ENCODE measurements around the gene TAAR1. TPM values are rescaled to one million over a fixed set of nuclear protein-coding genes. Genes with fewer than 3 reads are reported as not detected.
"Not testable (repeated sequence)": the region's sequence is repeated elsewhere in the genome, so short reads cannot be mapped to it uniquely, and the experiment has no call there.

Gene TAAR1, protein sequence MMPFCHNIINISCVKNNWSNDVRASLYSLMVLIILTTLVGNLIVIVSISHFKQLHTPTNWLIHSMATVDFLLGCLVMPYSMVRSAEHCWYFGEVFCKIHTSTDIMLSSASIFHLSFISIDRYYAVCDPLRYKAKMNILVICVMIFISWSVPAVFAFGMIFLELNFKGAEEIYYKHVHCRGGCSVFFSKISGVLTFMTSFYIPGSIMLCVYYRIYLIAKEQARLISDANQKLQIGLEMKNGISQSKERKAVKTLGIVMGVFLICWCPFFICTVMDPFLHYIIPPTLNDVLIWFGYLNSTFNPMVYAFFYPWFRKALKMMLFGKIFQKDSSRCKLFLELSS
- not detected for total RNA-seq
- not detected for polyA plus RNA-seq
- 0 to 0.06 (median 0) reads per million in 6 experiments for total RNA-seq

DNA sequence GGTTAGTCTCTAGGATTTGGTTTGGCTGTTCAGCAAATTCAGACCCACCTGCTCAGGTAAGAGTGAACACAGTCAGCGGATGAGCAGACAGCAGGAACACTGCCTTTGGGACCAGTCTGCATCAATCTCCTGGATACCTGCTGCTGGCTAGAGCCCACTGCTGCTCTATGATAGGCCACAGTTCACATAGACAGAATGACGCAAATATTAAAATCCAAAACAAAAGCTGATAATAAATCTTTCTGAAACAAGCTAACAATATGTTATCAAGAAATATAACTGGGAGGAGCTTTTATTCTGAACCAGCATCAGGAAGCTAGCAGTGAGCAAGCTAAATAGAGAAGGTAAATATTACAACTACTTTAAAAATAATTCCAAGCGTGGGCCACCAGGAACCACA is at the start of gene TAAR1:
Gene TAAR1 (minus strand): TSS at position 101 of the 400 bp plus-strand sequence. CDS start 13,179 bp downstream, outside the sequence.
- no peak within 1 kb of the TSS for H3K4me3 Mint-ChIP-seq
- H3K27me3 Mint-ChIP-seq, result peaks cover 0 to 2% (median 0%) of the 10 kb centered on the region in 5 donors
- no peaks in the 10 kb centered on the region for H3K9me3 Mint-ChIP-seq
- H3K36me3 Mint-ChIP-seq, result no peaks in the 10 kb centered on the region
- H3K27ac Mint-ChIP-seq, result peak within 1 kb of the TSS in 1 of 10 donors; percentile 55
- POLR2A ChIA-PET, result no interaction called here
- ATAC-seq, result no peak
- no peak for DNase-seq
- peaks cover 0 to 3% (median 0%) of the 10 kb centered on the region in 4 donors for H3K4me1 Mint-ChIP-seq

DNA sequence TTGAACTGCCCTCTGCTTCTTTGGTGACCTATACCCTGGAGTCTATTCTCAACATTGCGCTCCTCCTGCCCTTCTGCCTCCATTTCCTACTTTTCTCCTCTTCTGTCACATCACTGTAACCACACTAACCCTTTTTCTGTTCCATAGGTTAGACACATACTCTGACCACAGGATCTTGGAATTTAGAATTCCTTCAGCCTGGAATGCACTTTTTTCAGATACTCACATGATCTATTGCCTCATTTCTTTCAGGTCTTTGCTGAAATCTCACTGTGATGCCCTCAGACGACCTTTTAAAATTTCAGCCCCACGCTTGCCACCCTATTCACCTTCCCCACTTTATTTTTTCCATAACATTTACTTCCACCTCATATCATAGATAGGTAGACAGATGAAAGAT is 49.8 kb upstream of the TAAR1 start:
- Mint-ChIP-seq H3K4me1 (peaks cover 0 to 4% (median 0%) of the 10 kb centered on the region in 4 donors), H3K27me3 (peaks cover 13 to 33% (median 21%) of the 10 kb centered on the region in 5 donors), H3K4me3 (peak overlapping the region in 1 of 10 donors; percentile 6), H3K36me3 (peaks cover 0 to 13% (median 3%) of the 10 kb centered on the region in 3 donors), H3K9me3 (peaks cover 6 to 24% (median 17%) of the 10 kb centered on the region in 9 donors), H3K27ac (no peak overlapping the region)
- POLR2A ChIA-PET, result no interaction called here
- no peak for ATAC-seq
- DNase-seq, result no peak

DNA sequence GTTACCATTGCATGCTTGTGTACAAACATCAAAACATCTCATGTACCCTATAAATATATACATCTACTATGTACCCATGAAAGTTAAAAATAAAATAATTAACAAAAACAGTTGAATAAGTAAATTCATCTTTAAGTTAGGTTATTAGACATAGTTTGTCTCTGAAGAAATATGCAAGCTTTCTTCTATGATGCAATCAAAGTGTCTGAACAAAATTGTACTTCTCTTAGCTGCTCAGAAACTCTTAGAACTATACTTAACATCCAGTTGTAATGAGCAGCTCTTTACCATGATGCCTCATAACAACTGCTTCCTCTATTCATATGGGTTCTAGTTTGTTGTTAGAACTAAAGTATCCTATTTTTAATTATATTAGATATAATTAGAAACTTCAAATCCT is 49.0 kb upstream of the TAAR1 start:
- H3K4me1 Mint-ChIP-seq, result no peaks in the 10 kb centered on the region
- H3K27me3 Mint-ChIP-seq, result peaks cover 18 to 37% (median 22%) of the 10 kb centered on the region in 5 donors
- DNase-seq (no peak), ATAC-seq (no peak)
- H3K36me3 Mint-ChIP-seq, result peaks cover 0 to 13% (median 3%) of the 10 kb centered on the region in 3 donors
- H3K9me3 Mint-ChIP-seq, result peaks cover 10 to 32% (median 23%) of the 10 kb centered on the region in 9 donors
- no peak overlapping the region for H3K27ac Mint-ChIP-seq
- POLR2A ChIA-PET, result no interaction called here
- no peak overlapping the region for H3K4me3 Mint-ChIP-seq

DNA sequence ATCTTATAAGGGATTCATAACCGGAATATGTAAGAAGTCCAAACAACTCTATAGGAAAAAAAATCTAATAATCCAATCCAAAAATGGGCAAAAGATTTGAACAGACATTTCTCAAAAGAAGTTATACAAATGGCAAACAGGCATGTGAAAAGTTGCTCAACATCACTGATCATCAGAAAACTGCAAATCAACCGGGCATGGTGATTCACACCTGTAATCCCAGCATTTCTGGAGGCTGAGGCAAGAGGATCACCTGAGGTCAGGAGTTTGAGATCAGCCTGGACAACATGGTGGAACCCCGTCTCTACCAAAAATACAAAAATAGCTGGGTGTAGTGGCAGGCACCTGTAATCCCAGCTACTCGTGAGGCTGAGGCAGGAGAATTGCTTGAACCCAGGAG is 47.8 kb upstream of the TAAR1 start:
- H3K4me3 Mint-ChIP-seq, H3K27ac Mint-ChIP-seq, POLR2A ChIA-PET, DNase-seq, ATAC-seq, H3K4me1 Mint-ChIP-seq: not testable (repeated sequence)
- peaks cover 20 to 49% (median 25%) of the 10 kb centered on the region in 5 donors for H3K27me3 Mint-ChIP-seq
- peaks cover 10 to 34% (median 23%) of the 10 kb centered on the region in 9 donors for H3K9me3 Mint-ChIP-seq
- peaks cover 0 to 13% (median 3%) of the 10 kb centered on the region in 3 donors for H3K36me3 Mint-ChIP-seq

DNA sequence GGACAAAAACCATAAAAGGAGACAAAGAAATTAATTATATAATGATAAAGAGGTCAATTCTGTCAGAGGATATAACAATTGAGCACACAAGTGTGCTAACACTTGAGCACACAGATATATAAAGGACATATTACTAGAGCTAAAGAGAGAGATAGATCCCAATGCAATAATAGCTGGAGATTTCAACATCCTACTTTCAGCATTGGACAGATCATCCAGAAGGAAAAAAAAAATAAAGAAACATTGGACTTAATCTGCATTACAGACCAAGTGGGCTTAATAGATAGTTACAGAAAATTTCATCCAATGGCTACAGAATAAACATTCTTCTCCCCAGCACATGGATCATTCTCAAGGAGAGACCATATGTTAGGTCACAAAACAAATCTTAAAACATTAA is 45.0 kb upstream of the TAAR1 start:
- DNase-seq, result no peak
- POLR2A ChIA-PET, result no interaction called here
- H3K4me1 Mint-ChIP-seq, result no peaks in the 10 kb centered on the region
- ATAC-seq, result no peak
- H3K36me3 Mint-ChIP-seq, result peaks cover 0 to 13% (median 3%) of the 10 kb centered on the region in 3 donors
- peaks cover 21 to 50% (median 23%) of the 10 kb centered on the region in 5 donors for H3K27me3 Mint-ChIP-seq
- no peak overlapping the region for H3K27ac Mint-ChIP-seq
- no peak overlapping the region for H3K4me3 Mint-ChIP-seq
- peaks cover 10 to 34% (median 23%) of the 10 kb centered on the region in 9 donors for H3K9me3 Mint-ChIP-seq

DNA sequence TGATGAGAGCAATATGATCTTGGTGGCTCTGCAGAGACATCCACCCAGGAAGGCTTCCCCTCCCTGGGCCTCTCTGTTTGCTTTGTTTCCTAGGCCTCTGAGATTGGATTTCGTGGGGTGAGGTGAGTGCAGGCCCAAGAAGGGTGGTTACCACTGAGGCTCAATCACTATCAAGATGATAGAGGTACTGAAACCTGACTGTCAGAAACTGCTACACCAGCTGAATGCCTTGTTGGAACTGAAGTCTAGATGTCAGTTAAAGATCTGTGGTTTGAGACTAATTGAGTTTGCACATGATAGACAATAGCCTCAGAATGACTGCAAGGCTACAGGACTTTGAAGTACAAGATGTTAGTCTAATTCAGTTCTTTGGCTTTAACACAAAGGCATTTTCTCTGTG is 39.6 kb upstream of the TAAR1 start:
- Mint-ChIP-seq H3K4me3 (no peak overlapping the region), H3K36me3 (peaks cover 0 to 11% (median 0%) of the 10 kb centered on the region in 3 donors), H3K9me3 (peaks cover 6 to 25% (median 20%) of the 10 kb centered on the region in 9 donors), H3K27me3 (peaks cover 8 to 26% (median 13%) of the 10 kb centered on the region in 5 donors), H3K4me1 (no peaks in the 10 kb centered on the region), H3K27ac (no peak overlapping the region)
- no peak for ATAC-seq
- DNase-seq, result no peak
- POLR2A ChIA-PET, result no interaction called here

DNA sequence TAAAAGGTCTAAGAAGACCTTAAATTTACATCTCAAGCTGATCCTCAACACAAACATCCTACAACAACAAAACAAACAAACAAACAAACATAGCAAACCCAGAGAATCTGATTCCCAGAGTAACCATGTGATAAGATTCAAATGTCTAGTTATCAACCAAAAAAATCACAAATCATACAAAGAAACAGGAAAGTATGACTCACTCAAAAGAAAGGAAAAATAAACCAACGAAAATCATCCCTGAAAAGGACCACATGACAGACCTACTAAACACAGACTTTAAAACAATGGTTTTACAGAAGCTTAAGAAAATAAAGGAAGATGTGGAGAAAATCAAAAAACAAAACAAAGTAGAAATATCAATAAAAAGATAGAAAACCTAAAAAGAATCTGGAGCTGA is 36.8 kb upstream of the TAAR1 start:
- no peak for DNase-seq
- Mint-ChIP-seq H3K9me3 (peaks cover 3 to 21% (median 15%) of the 10 kb centered on the region in 9 donors), H3K4me3 (no peak overlapping the region), H3K27ac (no peak overlapping the region), H3K27me3 (peaks cover 2 to 8% (median 2%) of the 10 kb centered on the region in 5 donors), H3K4me1 (no peaks in the 10 kb centered on the region), H3K36me3 (peaks cover 0 to 11% (median 0%) of the 10 kb centered on the region in 3 donors)
- ATAC-seq, result no peak
- POLR2A ChIA-PET, result no interaction called here

DNA sequence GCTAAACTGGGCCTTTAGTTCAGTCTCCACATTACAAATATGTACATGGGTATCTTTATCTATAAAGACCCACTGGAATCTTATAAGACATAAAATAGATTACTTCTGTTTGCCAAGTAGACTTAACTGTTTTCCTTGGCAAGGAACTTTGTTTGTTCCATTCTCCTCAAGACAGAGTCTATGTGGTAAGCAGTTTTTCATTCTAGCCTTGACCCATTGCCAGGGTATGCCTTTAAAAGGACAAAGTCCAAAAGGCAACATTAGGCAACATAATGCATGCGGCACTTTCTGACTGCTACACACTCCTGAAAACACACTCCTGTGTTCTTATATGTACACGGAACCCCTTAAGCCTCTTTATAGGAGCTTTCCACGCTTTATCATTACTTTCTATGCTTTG is 34.5 kb upstream of the TAAR1 start:
- Mint-ChIP-seq H3K27ac (no peak overlapping the region), H3K36me3 (peaks cover 0 to 11% (median 0%) of the 10 kb centered on the region in 3 donors), H3K27me3 (peaks cover 7 to 26% (median 24%) of the 10 kb centered on the region in 5 donors), H3K9me3 (peaks cover 3 to 21% (median 15%) of the 10 kb centered on the region in 9 donors), H3K4me3 (no peak overlapping the region), H3K4me1 (peaks cover 0 to 2% (median 0%) of the 10 kb centered on the region in 4 donors)
- DNase-seq (no peak), ATAC-seq (no peak)
- POLR2A ChIA-PET, result no interaction called here

DNA sequence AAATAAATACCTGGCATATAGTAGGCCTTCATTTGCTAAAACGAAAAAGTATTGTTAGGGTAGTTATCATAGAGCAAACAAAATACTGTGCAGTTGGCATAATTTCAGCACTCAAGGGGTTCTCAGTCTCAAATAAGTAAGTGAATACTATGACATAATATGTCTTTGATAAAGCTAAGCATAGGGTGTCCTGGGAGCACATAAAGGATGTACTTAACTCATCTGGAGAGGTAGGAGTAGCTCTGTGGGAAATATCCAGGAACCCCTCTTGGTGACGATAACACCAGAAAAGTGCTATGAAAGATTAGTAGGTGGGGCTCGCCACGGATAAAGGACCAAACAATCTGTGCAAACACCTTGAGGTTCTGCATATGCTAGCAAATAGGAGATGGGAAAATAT is 31.7 kb upstream of the TAAR1 start:
- H3K4me3 Mint-ChIP-seq, result no peak overlapping the region
- peaks cover 0 to 2% (median 0%) of the 10 kb centered on the region in 4 donors for H3K4me1 Mint-ChIP-seq
- POLR2A ChIA-PET, result no interaction called here
- peaks cover under 1 to 6% (median 4%) of the 10 kb centered on the region in 9 donors for H3K9me3 Mint-ChIP-seq
- H3K27ac Mint-ChIP-seq, result no peak overlapping the region
- DNase-seq, result no peak
- H3K27me3 Mint-ChIP-seq, result peaks cover 15 to 40% (median 37%) of the 10 kb centered on the region in 5 donors
- no peak for ATAC-seq
- H3K36me3 Mint-ChIP-seq, result peaks cover 0 to 2% (median 0%) of the 10 kb centered on the region in 3 donors

DNA sequence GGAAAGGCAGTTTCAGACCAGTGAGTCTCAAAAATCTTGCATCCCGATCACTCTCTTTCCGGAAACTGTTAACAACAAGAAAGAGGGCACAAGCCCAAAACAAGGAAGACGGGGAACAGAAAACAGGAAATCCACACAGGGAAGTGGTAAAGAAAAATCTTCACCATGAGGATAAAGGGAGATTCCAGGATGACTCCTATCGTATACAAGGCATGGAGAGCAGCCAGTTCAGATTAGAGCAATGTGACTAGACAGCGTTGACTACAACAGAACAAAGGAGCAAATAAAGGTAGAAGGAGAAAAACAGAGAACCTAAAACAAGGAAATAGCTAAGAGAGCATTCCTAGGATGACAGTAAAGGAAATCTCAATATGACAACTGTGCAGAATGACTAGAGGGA is 28.3 kb upstream of the TAAR1 start:
- ATAC-seq (no peak), DNase-seq (no peak)
- Mint-ChIP-seq H3K36me3 (no peaks in the 10 kb centered on the region), H3K4me1 (peaks cover 0 to 2% (median 0%) of the 10 kb centered on the region in 4 donors), H3K9me3 (peaks cover 0 to 2% (median 0%) of the 10 kb centered on the region in 9 donors), H3K27ac (no peak overlapping the region), H3K4me3 (no peak overlapping the region), H3K27me3 (peaks cover 17 to 40% (median 34%) of the 10 kb centered on the region in 5 donors)
- POLR2A ChIA-PET, result no interaction called here

DNA sequence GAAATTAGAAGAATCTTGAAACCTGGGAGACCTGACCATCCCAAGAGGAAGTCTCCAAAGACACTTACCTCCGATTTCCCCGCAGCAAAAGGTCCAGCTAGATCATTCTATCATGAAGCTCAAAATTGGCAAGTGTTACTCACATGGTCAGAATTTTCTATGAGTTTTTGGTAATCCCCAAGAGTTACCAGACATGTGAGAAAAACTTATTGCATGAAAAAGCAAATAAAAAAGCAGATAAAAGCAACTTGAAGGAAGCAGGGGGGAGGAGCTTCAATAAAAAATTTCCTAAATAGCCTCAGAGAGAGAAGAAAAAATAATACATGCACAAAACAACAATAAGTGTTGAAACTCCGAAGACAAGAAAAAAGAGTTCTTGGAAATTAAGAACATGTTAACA is 27.5 kb upstream of the TAAR1 start:
- Mint-ChIP-seq H3K4me1 (peaks cover 0 to 2% (median 0%) of the 10 kb centered on the region in 4 donors), H3K36me3 (no peaks in the 10 kb centered on the region), H3K9me3 (peaks cover 0 to 2% (median 0%) of the 10 kb centered on the region in 9 donors), H3K27me3 (peaks cover 17 to 40% (median 34%) of the 10 kb centered on the region in 5 donors), H3K27ac (no peak overlapping the region), H3K4me3 (no peak overlapping the region)
- ATAC-seq (no peak), DNase-seq (no peak)
- POLR2A ChIA-PET, result no interaction called here

DNA sequence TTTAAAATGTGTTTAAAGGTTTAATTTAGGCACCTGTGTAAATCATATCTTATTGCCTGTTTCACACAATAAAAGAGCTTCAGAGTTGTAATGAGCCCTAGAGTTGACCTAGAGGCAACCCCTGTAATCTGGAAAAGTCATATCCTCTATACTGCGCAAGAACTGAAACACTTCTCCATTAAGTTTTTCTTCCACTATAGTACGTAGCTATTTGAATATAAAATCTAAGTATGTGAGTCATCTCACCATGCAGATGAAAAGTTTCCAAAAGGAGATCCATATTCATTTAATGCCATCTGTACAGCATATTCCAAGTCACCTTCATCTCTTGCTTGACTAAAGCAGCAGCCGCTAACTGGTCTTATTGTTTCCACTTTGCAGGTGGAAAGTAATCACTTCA is 26.0 kb upstream of the TAAR1 start:
- POLR2A ChIA-PET, result no interaction called here
- peaks cover 14 to 30% (median 24%) of the 10 kb centered on the region in 5 donors for H3K27me3 Mint-ChIP-seq
- peaks cover 0 to 2% (median 0%) of the 10 kb centered on the region in 9 donors for H3K9me3 Mint-ChIP-seq
- no peak overlapping the region for H3K4me3 Mint-ChIP-seq
- DNase-seq (no peak), ATAC-seq (no peak)
- H3K4me1 Mint-ChIP-seq, result no peaks in the 10 kb centered on the region
- no peaks in the 10 kb centered on the region for H3K36me3 Mint-ChIP-seq
- H3K27ac Mint-ChIP-seq, result no peak overlapping the region

DNA sequence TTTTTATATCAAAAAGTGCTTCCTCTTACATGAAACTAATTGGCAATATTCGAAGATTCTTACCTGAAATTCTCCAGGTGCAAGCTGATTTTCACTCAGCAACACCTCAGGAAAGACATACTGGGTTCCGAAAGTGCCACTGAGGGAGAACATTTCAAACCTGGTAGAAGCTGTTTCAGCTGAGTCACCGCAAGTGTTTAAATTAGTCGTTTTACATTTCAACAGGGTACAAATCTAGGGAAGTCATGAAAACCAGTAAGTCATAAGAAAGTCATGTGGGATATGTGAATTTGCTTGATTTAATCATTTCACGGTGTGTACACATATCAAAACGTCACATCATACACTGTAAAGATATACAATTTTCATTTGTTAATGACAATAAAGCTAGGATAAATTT is 25.3 kb upstream of the TAAR1 start:
- no peak for ATAC-seq
- no peak overlapping the region for H3K4me3 Mint-ChIP-seq
- no peaks in the 10 kb centered on the region for H3K4me1 Mint-ChIP-seq
- peaks cover 14 to 22% (median 18%) of the 10 kb centered on the region in 5 donors for H3K27me3 Mint-ChIP-seq
- H3K9me3 Mint-ChIP-seq, result peaks cover 0 to 2% (median 0%) of the 10 kb centered on the region in 9 donors
- no peaks in the 10 kb centered on the region for H3K36me3 Mint-ChIP-seq
- H3K27ac Mint-ChIP-seq, result no peak overlapping the region
- POLR2A ChIA-PET, result no interaction called here
- no peak for DNase-seq

Measured in naive thymus-derived CD8-positive, alpha-beta T cell (primary cell).